ENCODE measurements around the gene DPP8.
"Not testable (repeated sequence)": the region's sequence is repeated elsewhere in the genome, so short reads cannot be mapped to it uniquely, and the experiment has no call there.

The DPP8 gene

DNA sequence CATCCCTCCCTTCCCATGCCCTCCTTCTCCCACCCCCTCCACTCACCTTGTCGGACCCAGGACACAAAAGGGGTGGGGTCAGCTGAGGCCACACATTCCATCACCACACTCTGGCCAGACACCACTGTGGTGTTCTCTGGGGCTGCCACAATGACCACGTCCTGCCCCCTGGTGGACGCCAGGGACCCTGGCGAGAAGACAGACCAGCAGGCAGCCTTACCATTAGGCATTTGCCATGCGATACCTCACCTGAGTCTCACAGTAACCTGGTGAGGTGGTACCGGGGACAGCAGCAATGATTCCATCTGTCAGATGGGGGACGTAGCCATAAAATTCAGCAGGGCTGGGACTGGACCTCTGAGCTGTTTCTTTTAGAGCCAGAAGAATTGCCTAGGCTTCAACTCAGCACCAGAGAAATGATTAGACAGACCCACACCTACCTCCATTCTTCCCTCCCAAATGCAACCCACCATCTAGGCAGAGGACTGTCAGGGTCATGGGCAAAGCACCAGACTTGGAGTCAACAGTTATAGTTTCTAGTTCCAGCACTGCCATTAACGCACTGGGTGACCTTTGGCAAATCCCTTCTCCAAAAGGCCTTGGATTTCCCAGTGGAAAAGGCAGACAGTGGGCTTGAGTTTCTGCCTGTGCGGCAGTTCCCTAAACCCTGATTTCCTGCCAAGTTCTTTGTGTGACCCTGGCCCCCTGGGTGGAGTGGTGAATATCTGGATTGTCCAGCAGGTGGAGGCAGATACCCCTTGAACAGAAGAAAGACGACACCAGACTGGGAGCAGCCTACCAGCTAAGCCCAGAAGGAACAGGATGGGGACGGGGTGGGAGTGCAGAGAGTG, 116.5 kb downstream of the DPP8 start:
- DNase-seq = peak; percentile 83

- DNase-seq = no peak
Observed at GRCh38 chr15:65399997-65400396, 117.5 kb downstream of the DPP8 start.

- DNase-seq = no peak
Observed at GRCh38 chr15:65399001-65399706, 118.3 kb downstream of the DPP8 start.

DNA sequence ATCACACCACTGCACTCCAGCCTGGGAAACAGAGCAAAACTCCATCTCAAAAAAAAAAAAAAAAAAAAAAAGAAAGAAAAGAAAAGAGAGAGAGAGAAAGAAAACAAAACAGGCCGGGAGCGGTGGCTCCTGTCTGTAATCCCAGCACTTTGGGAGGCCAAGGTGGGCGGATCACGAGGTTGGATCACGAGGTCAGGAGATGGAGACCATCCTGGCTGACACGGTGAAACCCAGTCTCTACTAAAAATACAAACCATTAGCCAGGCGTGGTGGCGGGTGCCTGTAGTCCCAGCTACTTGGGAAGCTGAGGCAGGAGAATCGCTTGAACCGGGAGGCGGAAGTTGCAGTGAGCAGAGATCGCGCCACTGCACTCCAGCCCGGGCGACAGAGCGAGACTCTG, 119.0 kb downstream of the DPP8 start:
- not testable (repeated sequence) for DNase-seq

- no peak for DNase-seq
Observed at GRCh38 chr15:65396965-65397317, 120.5 kb downstream of the DPP8 start.

DNA sequence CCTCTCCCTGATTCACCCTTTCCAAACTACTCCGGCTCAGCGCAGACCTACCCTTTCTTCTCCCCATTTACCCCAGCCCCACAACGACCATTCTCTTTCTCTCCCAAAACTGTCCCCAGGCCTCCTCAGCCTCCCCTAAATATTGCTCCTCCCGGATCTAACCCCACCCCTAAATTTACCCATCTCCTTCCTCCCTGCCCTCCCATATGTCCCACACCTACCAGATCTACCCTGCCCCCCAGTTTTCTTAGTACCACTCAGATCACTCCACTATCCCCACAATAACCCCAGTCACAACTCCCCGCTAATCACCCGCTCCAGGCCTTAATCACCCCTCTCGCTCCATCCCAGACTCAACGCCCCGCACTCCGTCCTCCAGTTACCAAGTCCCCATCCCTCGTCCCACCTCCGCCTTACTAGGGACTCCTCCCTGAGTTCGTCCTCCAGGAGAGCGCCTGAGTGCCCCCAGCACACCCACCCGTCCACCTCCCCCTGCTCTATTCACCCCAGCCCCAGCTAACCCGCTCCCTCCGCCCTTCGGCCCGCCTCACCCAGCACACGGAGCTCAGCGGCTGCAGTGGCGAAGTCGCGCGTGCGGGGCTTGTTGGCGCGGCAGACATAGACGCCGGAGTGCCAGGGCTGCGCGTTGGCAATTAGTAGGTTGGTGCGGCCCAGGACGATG, 121.1 kb downstream of the DPP8 start:
- no peak for DNase-seq

DNA sequence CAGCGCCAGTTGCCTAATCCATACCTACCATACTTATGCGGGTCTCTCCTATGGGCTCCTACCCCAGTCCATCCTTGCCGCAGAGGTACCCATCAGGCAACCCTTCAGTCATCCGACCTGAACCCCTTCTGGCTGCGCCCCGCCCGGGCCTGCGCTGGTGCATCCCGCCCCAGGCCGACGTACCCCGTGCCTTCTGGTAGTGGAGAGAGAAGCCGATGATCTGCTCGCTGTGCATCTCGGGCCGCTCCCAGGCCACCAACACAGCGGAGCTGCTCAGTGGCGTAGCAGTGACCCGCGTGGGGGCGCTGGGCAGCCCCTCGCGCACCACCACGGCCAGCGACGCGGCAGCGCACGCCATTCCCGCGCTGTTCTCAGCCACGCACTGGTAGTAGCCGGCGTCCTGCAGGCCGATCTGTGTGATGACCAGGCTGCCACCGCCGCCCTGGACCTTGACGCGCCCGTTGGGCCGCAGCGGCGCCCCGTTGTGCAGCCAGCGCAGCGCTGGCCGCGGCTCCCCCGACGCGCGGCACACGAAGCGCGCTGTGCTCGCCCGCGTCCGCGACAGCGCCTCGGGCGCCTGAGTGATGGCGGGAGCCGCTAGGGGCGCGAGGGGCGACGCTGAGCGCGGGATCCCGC, 121.8 kb downstream of the DPP8 start:
- DNase-seq = no peak

GRCh38 chr15:65394936-65395335, 122.6 kb downstream of the DPP8 start:
- DNase-seq = no peak

DNA sequence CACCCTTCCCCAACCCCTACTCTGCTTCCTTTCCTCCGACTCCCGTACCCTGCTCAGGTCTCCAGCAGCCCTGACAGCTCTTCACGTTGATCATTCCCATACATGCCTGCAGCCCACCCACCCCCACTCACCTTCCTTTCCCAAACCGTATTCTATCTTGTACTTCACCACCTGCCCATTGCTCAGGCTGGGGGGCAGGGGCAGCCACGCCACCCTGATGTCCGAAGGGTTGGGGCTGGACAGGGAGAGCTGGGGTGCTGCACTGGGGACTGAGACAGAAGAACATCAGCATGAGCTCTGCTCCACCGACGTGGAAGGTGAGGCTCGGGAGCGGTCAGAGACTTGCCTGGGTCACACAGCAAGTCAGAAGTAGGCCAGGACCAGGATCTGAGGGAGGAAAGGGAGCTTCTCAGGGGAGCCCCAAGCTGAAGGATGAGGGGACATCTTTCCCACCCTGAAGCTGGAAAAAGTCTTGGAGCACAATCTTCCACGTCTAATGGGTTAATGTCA, 123.2 kb downstream of the DPP8 start:
- no peak for DNase-seq

DNA sequence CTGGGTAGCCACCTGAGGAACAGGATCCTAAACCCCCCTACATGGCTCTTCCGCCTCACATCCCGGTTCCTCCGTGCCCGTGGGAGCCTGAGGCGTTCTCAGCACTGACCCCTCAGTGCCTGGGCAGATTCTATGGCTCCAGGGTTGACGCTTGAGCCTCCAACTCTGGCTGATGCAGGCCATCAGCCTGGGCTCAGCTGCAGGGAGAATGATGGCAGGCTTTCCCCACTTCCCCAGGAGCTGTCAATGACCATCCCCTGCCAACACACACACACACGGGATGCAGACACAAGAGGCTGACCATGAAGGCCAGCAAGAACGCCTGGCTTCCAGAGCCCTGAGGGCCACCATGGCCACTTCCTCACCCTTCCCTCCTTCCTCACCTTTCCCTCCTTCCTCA, 123.9 kb downstream of the DPP8 start:
- no peak for DNase-seq

DNA sequence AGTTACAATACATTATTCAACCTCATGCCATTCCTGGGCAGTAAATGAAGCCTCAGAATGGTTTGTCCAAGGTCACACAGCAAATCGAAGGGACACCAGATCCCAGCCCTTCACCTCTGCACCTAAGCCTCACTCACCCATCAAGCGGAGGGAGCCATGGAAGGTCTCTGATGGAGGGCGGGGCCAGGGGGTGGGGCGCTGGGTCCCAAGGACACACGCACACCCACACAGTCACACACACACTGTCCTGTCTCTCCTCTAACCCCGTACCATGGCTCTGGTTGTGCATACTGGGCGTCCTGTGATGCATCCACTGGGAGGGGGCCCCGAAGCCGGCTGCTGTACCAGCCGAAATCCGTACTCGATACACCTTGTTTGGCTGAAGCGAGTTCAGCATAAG, 124.4 kb downstream of the DPP8 start:
- DNase-seq = no peak
